B cell (primary cell): Measurements from ENCODE around the gene VNN1. TPM values are rescaled to one million over a fixed set of nuclear protein-coding genes. Genes with fewer than 3 reads are reported as not detected.

Experiments used
- ATAC-seq: fragments of 200-7000 bp; cut with Tn5 transposase; one replicate; pipeline ENCODE4 v1.10.0; 2021; ENCODE audit warnings: low read depth, mild to moderate bottlenecking, moderate number of reproducible peaks, moderate library complexity
- CTCF ChIA-PET: fragments of 350-600 bp; sonication (Branson Sonifier 250); formaldehyde crosslinking; loops from one replicate; lab custom pipeline; 2021; ENCODE audit warnings: antibody characterized with exemption, inconsistent platforms; lab: Charles Lee
- POLR2A ChIA-PET: fragments of 350-600 bp; sonication (Branson Sonifier 250); formaldehyde crosslinking; loops from one replicate; lab custom pipeline; 2021; ENCODE audit warnings: antibody characterized with exemption; lab: Charles Lee
- DNase-seq: peaks from one replicate; pipeline ENCODE4 v3.0.0; 2013
- H2AFZ ChIP-seq: 2 replicates; pipeline ENCODE4 v1.6.1; 2012; ENCODE audit warnings: mild to moderate bottlenecking, low read depth, low read length; ENCODE audit not compliant: insufficient read depth, poor library complexity, severe bottlenecking
- H3K27ac ChIP-seq, 2 donors: 1 replicate in 1 of 2; 2 replicates in 1 of 2; pipeline ENCODE4 v1.5.1; 2012 to 2013; ENCODE audit warnings: low read length in 2 of 2, mild to moderate bottlenecking in 2 of 2, moderate library complexity in 1 of 2
- H3K27me3 ChIP-seq, 4 experiments: fragments of 200-600 bp in 1 of 4; sonication (generic) in 1 of 4; replicated peaks in 1 of 4; 1 replicate in 2 of 4; 2 replicates in 2 of 4; pipeline versions ENCODE4 v1.6.1 to v1.7.0; 2013 to 2016; ENCODE audit warnings: low read length in 3 of 4, mild to moderate bottlenecking in 2 of 4, mixed read lengths in 1 of 4, moderate library complexity in 1 of 4; ENCODE audit not compliant: insufficient read depth in 4 of 4, control insufficient read depth in 3 of 4; ENCODE audit errors: control extremely low read depth in 1 of 4
- H3K36me3 ChIP-seq, 2 experiments: replicated peaks in 1 of 2; 1 replicate in 1 of 2; 2 replicates in 1 of 2; pipeline versions ENCODE4 v1.6.1 to v1.7.1; 2013; ENCODE audit warnings: low read length in 1 of 2; ENCODE audit not compliant: insufficient read depth in 2 of 2, control insufficient read depth in 1 of 2; ENCODE audit errors: control extremely low read depth in 1 of 2, extremely low read depth in 1 of 2
- H3K4me1 ChIP-seq, 2 donors: fragments of 200-600 bp in 1 of 2; sonication (generic) in 1 of 2; 1 replicate in 1 of 2; 2 replicates in 1 of 2; pipeline versions ENCODE4 v1.5.1 to v1.6.1; 2013 to 2017; ENCODE audit warnings: low read length in 2 of 2; ENCODE audit not compliant: control insufficient read depth in 2 of 2, insufficient read depth in 2 of 2
- H3K4me2 ChIP-seq: replicated peaks from 2 replicates; pipeline ENCODE3; 2012; ENCODE audit warnings: mild to moderate bottlenecking, low read depth, low read length; ENCODE audit not compliant: poor library complexity, severe bottlenecking
- H3K4me3 ChIP-seq, 5 experiments: fragments of 200-600 bp in 1 of 5; sonication (generic) in 1 of 5; 1 replicate in 3 of 5; 2 replicates in 2 of 5; pipeline versions ENCODE4 v1.5.1 to v1.7.0; 2011 to 2016; ENCODE audit warnings: low read length in 4 of 5, mild to moderate bottlenecking in 4 of 5, low read depth in 2 of 5, control low read depth in 1 of 5, moderate library complexity in 1 of 5; ENCODE audit not compliant: insufficient read depth in 1 of 5; ENCODE audit errors: control extremely low read depth in 1 of 5, extremely low read depth in 1 of 5
- H3K79me2 ChIP-seq: fragments of 200-600 bp; sonication (generic); one replicate; pipeline ENCODE4 v1.6.0; 2016; ENCODE audit warnings: low read length; ENCODE audit not compliant: control insufficient read depth, insufficient read depth
- H3K9ac ChIP-seq: fragments of 200-600 bp; sonication (generic); 2 replicates; pipeline ENCODE4 v1.6.1; 2017; ENCODE audit warnings: mild to moderate bottlenecking, low read length, moderate library complexity
- H3K9me3 ChIP-seq, 3 donors: one replicate each; pipeline versions ENCODE4 v1.6.1 to v1.7.1; 2013; ENCODE audit warnings: low read length in 2 of 3; ENCODE audit not compliant: control insufficient read depth in 2 of 3, insufficient read depth in 1 of 3; ENCODE audit errors: control extremely low read depth in 1 of 3
- H4K20me1 ChIP-seq: 2 replicates; pipeline ENCODE4 v1.6.0; 2012; ENCODE audit warnings: mild to moderate bottlenecking, low read length; ENCODE audit not compliant: insufficient read depth, control insufficient read depth, poor library complexity, severe bottlenecking
- H3K27ac Mint-ChIP-seq: one replicate; pipeline ENCODE4 v1.8.0; 2021; ENCODE audit warnings: mixed read lengths
- H3K27me3 Mint-ChIP-seq: one replicate; pipeline ENCODE4 v1.8.0; 2021; ENCODE audit warnings: mixed read lengths
- H3K4me1 Mint-ChIP-seq: one replicate; pipeline ENCODE4 v1.8.0; 2021; ENCODE audit warnings: mixed read lengths
- H3K4me3 Mint-ChIP-seq: one replicate; pipeline ENCODE4 v1.8.0; 2021; ENCODE audit warnings: mixed read lengths
- H3K9me3 Mint-ChIP-seq: one replicate; pipeline ENCODE4 v1.8.0; 2022; ENCODE audit warnings: mixed read lengths; ENCODE audit not compliant: insufficient read depth
- EZH2 ChIP-seq: IDR thresholded peaks from 2 replicates; pipeline ENCODE4 v1.6.1; 2012; ENCODE audit warnings: borderline replicate concordance, low read depth, mild to moderate bottlenecking, moderate library complexity, low read length; ENCODE audit not compliant: insufficient read depth, poor library complexity, severe bottlenecking
- WGBS: methylation state at CpG from one replicate; pipeline ENCODE4 v1.1.5; 2013; ENCODE audit warnings: missing lambda C conversion rate; ENCODE audit not compliant: insufficient coverage; 5-methylcytosine and 5-hydroxymethylcytosine counted together
- intact Hi-C: fragments of 100-400 bp; cut with micrococcal nuclease; formaldehyde crosslinking; loops from one replicate; pipeline ENCODE4 v1.10.0; 2022
- polyA plus RNA-seq: library from polyadenylated mRNA; depleted of rRNA; stranded (reverse); fragments of >200 nt; gene quantifications from 2 replicates; pipeline ENCODE4 v1.2.3, GENCODE V29; 2012
- total RNA-seq, 2 donors: library from RNA; stranded (reverse); fragments of 120-200 nt in 1 of 2; gene quantifications; 1 replicate in 1 of 2; 2 replicates in 1 of 2; pipeline versions ENCODE4 v1.2.3 to v1.2.4, GENCODE V29; 2013 to 2022
- TF ChIP-seq, protein P1 (sequence below): fragments of 200-600 bp; IDR thresholded peaks from one replicate; pipeline ENCODE4 v1.8.0; 2022; ENCODE audit warnings: antibody characterized with exemption, mild to moderate bottlenecking

The VNN1 gene
- total and polyA plus RNA-seq, 2 donors (not counting 1 experiment from before 2014, with no cell fraction given): 0.04 TPM; not detected in 1

DNA sequence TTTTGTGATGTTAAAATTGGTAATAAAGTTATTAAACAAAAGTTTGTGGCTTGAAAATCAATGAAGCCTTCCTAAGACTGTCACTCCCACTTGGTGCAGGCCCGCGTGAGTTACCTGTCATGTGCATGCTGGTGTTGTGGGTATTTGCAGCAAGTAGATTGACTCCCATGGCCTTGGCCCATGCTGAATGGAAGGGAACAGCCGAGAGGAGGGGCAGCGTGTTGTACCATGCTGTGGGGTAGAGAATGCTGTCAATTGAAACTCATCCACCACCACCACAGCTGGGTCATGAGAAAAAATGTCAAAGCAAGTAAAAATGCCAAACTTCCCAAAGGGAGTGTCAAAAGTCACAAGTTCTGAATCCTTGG, 12.7 kb upstream of the VNN1 start:
- Histone ChIP-seq H3K4me3 (no peak overlapping the region), H3K27me3 (no peaks in the 10 kb centered on the region), H2AFZ (no peak overlapping the region), H3K36me3 (peaks cover 0 to 3% of the 10 kb centered on the region in 2 experiments), H3K27ac (no peak overlapping the region), H3K9me3 (no peaks in the 10 kb centered on the region), H3K4me1 (peaks cover 2 to 5% of the 10 kb centered on the region in 2 donors), H3K79me2 (no peaks in the 10 kb centered on the region), H4K20me1 (no peaks in the 10 kb centered on the region), H3K9ac (no peak overlapping the region), H3K4me2 (no peak overlapping the region)
- no peak for ATAC-seq
- Mint-ChIP-seq H3K9me3 (no peaks in the 10 kb centered on the region), H3K4me1 (peaks cover 11% of the 10 kb centered on the region), H3K27ac (no peak overlapping the region), H3K27me3 (no peaks in the 10 kb centered on the region), H3K4me3 (no peak overlapping the region)
- DNase-seq: no peak
- intact Hi-C loops: no loop called here
- WGBS: no CpG with 5 or more reads among the region's 4 CpGs
- ChIA-PET POLR2A (no interaction called here), CTCF (no interaction called here)
- TF ChIP-seq EZH2: no peak
- TF ChIP-seq, protein P1, sequence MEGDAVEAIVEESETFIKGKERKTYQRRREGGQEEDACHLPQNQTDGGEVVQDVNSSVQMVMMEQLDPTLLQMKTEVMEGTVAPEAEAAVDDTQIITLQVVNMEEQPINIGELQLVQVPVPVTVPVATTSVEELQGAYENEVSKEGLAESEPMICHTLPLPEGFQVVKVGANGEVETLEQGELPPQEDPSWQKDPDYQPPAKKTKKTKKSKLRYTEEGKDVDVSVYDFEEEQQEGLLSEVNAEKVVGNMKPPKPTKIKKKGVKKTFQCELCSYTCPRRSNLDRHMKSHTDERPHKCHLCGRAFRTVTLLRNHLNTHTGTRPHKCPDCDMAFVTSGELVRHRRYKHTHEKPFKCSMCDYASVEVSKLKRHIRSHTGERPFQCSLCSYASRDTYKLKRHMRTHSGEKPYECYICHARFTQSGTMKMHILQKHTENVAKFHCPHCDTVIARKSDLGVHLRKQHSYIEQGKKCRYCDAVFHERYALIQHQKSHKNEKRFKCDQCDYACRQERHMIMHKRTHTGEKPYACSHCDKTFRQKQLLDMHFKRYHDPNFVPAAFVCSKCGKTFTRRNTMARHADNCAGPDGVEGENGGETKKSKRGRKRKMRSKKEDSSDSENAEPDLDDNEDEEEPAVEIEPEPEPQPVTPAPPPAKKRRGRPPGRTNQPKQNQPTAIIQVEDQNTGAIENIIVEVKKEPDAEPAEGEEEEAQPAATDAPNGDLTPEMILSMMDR: no peak

GRCh38 chr6:132725947-132726607, 12.2 kb upstream of the VNN1 start:
- no peak overlapping the region for H3K27ac Mint-ChIP-seq
- H3K4me3 Mint-ChIP-seq: no peak overlapping the region
- ATAC-seq (no peak), DNase-seq (no peak)
- H3K4me1 Mint-ChIP-seq: peaks cover 11% of the 10 kb centered on the region
- H3K9me3 ChIP-seq: no peaks in the 10 kb centered on the region
- no peaks in the 10 kb centered on the region for H3K27me3 ChIP-seq
- no peak overlapping the region for H3K9ac ChIP-seq
- H2AFZ ChIP-seq: no peak overlapping the region
- H3K4me1 ChIP-seq: peaks cover 2 to 5% of the 10 kb centered on the region in 2 donors
- TF ChIP-seq, protein P1: no peak
- TF ChIP-seq EZH2: no peak
- ChIA-PET CTCF (no interaction called here), POLR2A (no interaction called here)
- no peaks in the 10 kb centered on the region for H3K27me3 Mint-ChIP-seq
- H3K4me3 ChIP-seq: no peak overlapping the region
- no peak overlapping the region for H3K4me2 ChIP-seq
- peaks cover 0 to 3% of the 10 kb centered on the region in 2 experiments for H3K36me3 ChIP-seq
- intact Hi-C loops: no loop called here
- no peaks in the 10 kb centered on the region for H3K9me3 Mint-ChIP-seq
- no peaks in the 10 kb centered on the region for H4K20me1 ChIP-seq
- no peak overlapping the region for H3K27ac ChIP-seq
- H3K79me2 ChIP-seq: no peaks in the 10 kb centered on the region
- WGBS: 14% methylated on average over 1 of the region's 6 CpGs
